Muscle of leg (tissue), 11 donors: Measurements from ENCODE around the gene SNX8. TPM values are rescaled to one million over a fixed set of nuclear protein-coding genes. Genes with fewer than 3 reads are reported as not detected.

ENCODE experiments used
- DNase-seq: peaks from one replicate; pipeline ENCODE4 v3.0.0; 2013
- H3K27ac ChIP-seq: one replicate; pipeline ENCODE4 v1.5.1; 2013; ENCODE audit warnings: mild to moderate bottlenecking, low read length, control low read depth
- H3K27me3 ChIP-seq: one replicate; pipeline ENCODE4 v1.6.1; 2013; ENCODE audit warnings: low read length; ENCODE audit not compliant: control insufficient read depth, insufficient read depth
- H3K36me3 ChIP-seq: one replicate; pipeline ENCODE4 v1.6.1; 2013; ENCODE audit warnings: low read length; ENCODE audit not compliant: control insufficient read depth, insufficient read depth
- H3K4me1 ChIP-seq: one replicate; pipeline ENCODE4 v1.6.1; 2013; ENCODE audit warnings: low read length; ENCODE audit not compliant: control insufficient read depth, insufficient read depth
- H3K4me3 ChIP-seq: one replicate; pipeline ENCODE4 v1.5.1; 2013; ENCODE audit warnings: low read length, control low read depth
- H3K9me3 ChIP-seq: replicated peaks from 2 replicates; pipeline ENCODE4 v1.6.1; 2013; ENCODE audit warnings: low read depth, low read length; ENCODE audit not compliant: control insufficient read depth
- WGBS: methylation state at CpG from one replicate; pipeline ENCODE4 v1.1.5; 2013; ENCODE audit warnings: missing lambda C conversion rate; ENCODE audit not compliant: insufficient coverage; 5-methylcytosine and 5-hydroxymethylcytosine counted together
- polyA plus RNA-seq, 8 donors: library from polyadenylated mRNA; unstranded; fragments of 120-200 nt; gene quantifications; one replicate each; pipeline versions ENCODE4 v1.2.1 to v1.2.3, GENCODE V29; 2013; ENCODE audit warnings: inconsistent platforms in 1 of 8, low replicate concordance in 1 of 8; ENCODE audit not compliant: insufficient read length in 8 of 8, insufficient read depth in 1 of 8
- total RNA-seq: library from RNA; stranded (reverse); fragments of 120-200 nt; gene quantifications from one replicate; pipeline ENCODE4 v1.2.4, GENCODE V29; 2013

SNX8 gene
- total and polyA plus RNA-seq, 9 donors: 12.1 to 29.3 (median 23.9) TPM

GRCh38 chr7:2257046-2257551 lies 57.1 kb downstream of the SNX8 start:
- no peak overlapping the region for H3K4me3 ChIP-seq
- DNase-seq: no peak
- peaks cover 51% of the 10 kb centered on the region for H3K36me3 ChIP-seq
- H3K9me3 ChIP-seq: no peaks in the 10 kb centered on the region
- 96% methylated on average over 34 of the region's 38 CpGs for WGBS
- no peaks in the 10 kb centered on the region for H3K27me3 ChIP-seq
- H3K27ac ChIP-seq: no peak overlapping the region
- peaks cover 3% of the 10 kb centered on the region for H3K4me1 ChIP-seq

- Histone ChIP-seq H3K36me3 (peaks cover 46% of the 10 kb centered on the region), H3K4me3 (no peak overlapping the region), H3K27ac (no peak overlapping the region), H3K27me3 (no peaks in the 10 kb centered on the region), H3K9me3 (no peaks in the 10 kb centered on the region), H3K4me1 (peaks cover 9% of the 10 kb centered on the region)
- 92% methylated on average over 35 of the region's 44 CpGs for WGBS
- no peak for DNase-seq
These were observed 57.8 kb downstream of the SNX8 start for GRCh38 chr7:2256306-2257045.

- H3K4me3 ChIP-seq: no peak overlapping the region
- WGBS: 88% methylated on average over 25 of the region's 33 CpGs
- DNase-seq: no peak
- no peaks in the 10 kb centered on the region for H3K9me3 ChIP-seq
- H3K27me3 ChIP-seq: no peaks in the 10 kb centered on the region
- no peak overlapping the region for H3K27ac ChIP-seq
- H3K4me1 ChIP-seq: peaks cover 17% of the 10 kb centered on the region
- H3K36me3 ChIP-seq: peaks cover 49% of the 10 kb centered on the region
These were observed 58.8 kb downstream of the SNX8 start for GRCh38 chr7:2255145-2256139.

DNA sequence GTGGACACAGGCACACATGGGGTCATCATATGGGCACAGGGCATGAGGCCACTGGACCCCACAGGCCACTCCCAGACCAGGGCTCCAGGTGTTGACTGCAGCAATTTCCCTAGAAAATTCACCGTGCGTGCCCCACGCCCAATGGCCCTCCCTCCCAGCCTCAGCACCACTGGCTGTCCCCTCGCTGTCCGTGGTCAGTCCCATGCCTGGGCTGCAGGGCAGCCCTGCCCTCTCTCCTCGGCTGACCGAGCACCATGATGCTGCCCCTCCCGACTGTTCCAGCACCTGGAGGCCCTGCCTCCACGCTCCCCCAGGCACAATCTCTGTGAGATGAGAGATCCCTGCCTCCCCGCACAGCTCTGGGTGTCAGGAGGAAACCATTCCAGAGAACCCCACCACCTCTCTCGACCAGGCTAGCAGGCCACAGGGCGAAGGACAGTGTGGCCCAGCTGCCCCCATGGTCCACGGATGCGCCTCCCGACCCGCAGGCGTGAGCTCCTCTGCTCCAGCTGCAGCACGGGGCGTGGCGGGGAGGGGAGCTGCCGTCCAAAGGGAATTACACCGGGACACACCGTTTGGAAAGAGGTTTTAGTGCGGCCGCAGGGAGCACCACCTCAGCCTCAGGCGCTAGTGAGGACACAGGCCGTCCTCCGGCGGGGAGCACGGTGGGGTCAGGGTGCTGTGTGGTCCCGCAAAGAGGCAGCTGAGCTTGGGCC lies 59.7 kb downstream of the SNX8 start:
- Histone ChIP-seq H3K9me3 (no peaks in the 10 kb centered on the region), H3K4me3 (no peak overlapping the region), H3K27ac (no peak overlapping the region), H3K4me1 (peaks cover 21% of the 10 kb centered on the region), H3K27me3 (no peaks in the 10 kb centered on the region), H3K36me3 (peaks cover 48% of the 10 kb centered on the region)
- WGBS: 85% methylated on average over 31 of the region's 31 CpGs
- no peak for DNase-seq

DNA sequence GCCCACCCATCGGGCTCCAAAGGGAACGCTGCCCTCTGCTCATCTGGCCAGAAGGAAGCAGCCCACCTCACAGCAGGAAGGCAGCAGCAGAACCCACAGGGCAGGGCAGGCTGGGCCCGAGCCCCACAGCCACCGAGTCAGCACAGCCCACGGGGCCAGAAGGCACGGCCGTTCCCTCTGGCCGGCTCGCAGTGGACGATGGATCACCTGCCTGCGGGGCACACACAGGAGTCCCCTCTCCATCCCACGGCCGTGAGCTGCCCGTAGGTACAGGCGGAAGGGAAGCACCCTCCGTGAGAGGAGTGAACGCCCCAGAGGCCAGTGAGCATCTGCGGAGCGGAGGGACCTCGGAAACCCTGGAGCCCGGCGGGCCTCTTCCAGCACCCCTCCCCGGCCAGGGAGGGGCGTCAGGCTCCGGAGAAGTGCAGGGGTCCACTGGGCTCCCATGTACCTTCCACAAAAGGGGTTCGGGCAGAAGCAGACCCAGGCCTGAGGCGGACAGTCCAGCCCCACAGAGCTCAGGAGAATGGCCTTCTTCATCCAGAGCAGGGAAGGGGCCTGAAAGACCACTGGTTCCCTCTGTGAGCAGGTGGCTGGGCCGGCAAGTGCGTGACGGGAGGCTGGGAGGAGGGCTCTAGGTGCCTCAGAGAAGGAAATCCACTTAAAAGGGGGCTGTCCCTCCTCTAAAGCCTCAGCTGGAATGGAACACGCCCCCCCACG lies 60.6 kb downstream of the SNX8 start:
- peaks cover 45% of the 10 kb centered on the region for H3K36me3 ChIP-seq
- H3K4me3 ChIP-seq: no peak overlapping the region
- H3K9me3 ChIP-seq: no peaks in the 10 kb centered on the region
- DNase-seq: no peak
- H3K27me3 ChIP-seq: no peaks in the 10 kb centered on the region
- peaks cover 29% of the 10 kb centered on the region for H3K4me1 ChIP-seq
- H3K27ac ChIP-seq: no peak overlapping the region
- WGBS: 91% methylated on average over 24 of the region's 32 CpGs

DNA sequence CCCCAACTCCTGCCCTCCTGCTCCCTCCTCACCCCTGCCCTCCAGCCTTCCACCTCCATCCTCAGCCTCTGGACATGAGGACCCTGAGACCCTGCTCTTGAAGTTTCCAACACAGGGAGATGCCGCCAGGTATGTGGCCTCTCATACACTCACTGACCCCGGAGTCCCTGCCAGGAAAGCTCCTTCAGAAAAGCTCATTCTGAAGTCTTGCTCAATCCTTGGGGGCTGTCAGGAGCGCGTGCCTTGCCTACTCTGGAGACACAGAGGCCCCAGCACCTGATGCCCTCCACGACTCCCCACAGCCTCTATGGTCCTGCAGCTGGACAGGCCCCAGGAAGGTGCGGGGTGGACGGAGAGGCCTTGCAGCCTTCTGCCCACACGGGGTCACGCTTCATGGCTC lies 61.2 kb downstream of the SNX8 start:
- no peak overlapping the region for H3K4me3 ChIP-seq
- no peaks in the 10 kb centered on the region for H3K27me3 ChIP-seq
- WGBS: 86% methylated on average over 8 of the region's 9 CpGs
- H3K9me3 ChIP-seq: no peaks in the 10 kb centered on the region
- peaks cover 35% of the 10 kb centered on the region for H3K4me1 ChIP-seq
- no peak overlapping the region for H3K27ac ChIP-seq
- peaks cover 40% of the 10 kb centered on the region for H3K36me3 ChIP-seq
- no peak for DNase-seq

DNA sequence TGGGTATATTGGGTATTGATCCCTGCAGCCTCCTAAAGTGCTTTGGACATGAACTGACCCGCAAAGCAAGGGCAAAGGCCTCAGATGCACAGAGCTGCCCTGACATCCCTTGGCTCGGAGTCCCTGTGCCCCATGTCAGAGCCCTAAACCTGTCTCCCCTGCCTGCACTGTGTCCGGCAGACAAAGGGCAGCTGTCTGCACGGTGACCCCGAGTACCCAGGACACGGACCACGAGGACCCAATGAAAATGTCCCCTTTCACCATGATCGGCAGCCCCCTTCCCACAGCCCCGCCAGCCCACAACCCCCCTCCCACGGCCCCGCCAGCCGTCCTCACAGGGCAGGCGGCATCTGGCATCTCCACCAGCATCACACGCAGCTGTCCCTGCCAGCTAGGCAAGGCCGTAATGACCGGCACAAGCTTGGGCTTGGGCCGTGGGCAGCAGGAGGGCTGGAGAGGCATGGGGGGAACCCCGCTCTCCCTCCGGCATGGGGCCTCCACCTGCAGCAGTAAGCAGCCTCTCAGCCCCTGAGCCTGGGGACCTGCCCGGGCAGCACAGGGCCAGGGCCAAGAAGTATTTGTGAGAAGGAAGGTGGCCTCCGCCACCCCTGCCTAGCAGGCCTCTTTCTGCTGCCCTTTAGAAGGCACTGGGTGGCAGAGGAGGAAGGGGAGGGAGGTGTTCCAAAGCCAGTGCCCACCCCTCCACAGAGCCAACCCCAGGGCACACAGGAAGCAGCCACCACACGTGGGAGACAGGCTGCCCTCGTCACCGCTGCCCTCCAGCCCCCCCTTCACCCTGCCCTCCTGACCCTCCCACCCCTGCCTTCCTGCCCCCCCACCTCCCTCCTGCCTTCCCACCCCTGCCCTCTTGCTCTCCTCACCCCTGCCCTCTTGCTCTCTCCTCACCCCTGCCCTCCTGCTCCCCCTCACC lies 62.1 kb downstream of the SNX8 start:
- Histone ChIP-seq H3K4me3 (no peak overlapping the region), H3K4me1 (peaks cover 44% of the 10 kb centered on the region), H3K9me3 (no peaks in the 10 kb centered on the region), H3K36me3 (peaks cover 34% of the 10 kb centered on the region), H3K27ac (peak overlapping the region; percentile 81), H3K27me3 (no peaks in the 10 kb centered on the region)
- WGBS: 67% methylated on average over 16 of the region's 24 CpGs
- DNase-seq: peak; percentile 61

GRCh38 chr7:2251381-2251780 lies 62.9 kb downstream of the SNX8 start:
- H3K9me3 ChIP-seq: no peaks in the 10 kb centered on the region
- H3K36me3 ChIP-seq: peaks cover 30% of the 10 kb centered on the region
- no peaks in the 10 kb centered on the region for H3K27me3 ChIP-seq
- peak; percentile 80 for DNase-seq
- peaks cover 52% of the 10 kb centered on the region for H3K4me1 ChIP-seq
- no peak overlapping the region for H3K27ac ChIP-seq
- no peak overlapping the region for H3K4me3 ChIP-seq
- 34% methylated on average over 5 of the region's 10 CpGs for WGBS
